DND-41 (cell line): Measurements from ENCODE around the gene MAST4.
A peak's percentile ranks its signal among the peaks of the same experiment; 100 is the strongest.

Experiments used
- ATAC-seq: fragments of 200-7000 bp; cut with Tn5 transposase; 3 replicates; pipeline ENCODE4 v1.9.1; 2021; ENCODE audit warnings: low read depth; ENCODE audit not compliant: insufficient read depth
- DNase-seq: peaks from one replicate; pipeline ENCODE4 v3.0.0-alpha.2; 2020
- H2AFZ ChIP-seq: 2 replicates; pipeline ENCODE4 v1.6.0; 2012; ENCODE audit warnings: low read depth, low read length
- H3K27ac ChIP-seq: 2 replicates; pipeline ENCODE4 v1.5.1; 2012; ENCODE audit warnings: low read length, inconsistent platforms
- H3K27me3 ChIP-seq: fragments of 200-600 bp; sonication (generic); 2 replicates; pipeline ENCODE4 v1.6.0; 2012; ENCODE audit warnings: low read length, mild to moderate bottlenecking, inconsistent platforms; ENCODE audit not compliant: insufficient read depth, poor library complexity
- H3K36me3 ChIP-seq: 2 replicates; pipeline ENCODE4 v1.5.1; 2012; ENCODE audit warnings: low read length, inconsistent platforms; ENCODE audit not compliant: insufficient read depth
- H3K4me1 ChIP-seq: 2 replicates; pipeline ENCODE4 v1.5.1; 2012; ENCODE audit warnings: mild to moderate bottlenecking, low read length; ENCODE audit not compliant: insufficient read depth
- H3K4me2 ChIP-seq: 2 replicates; pipeline ENCODE4 v1.6.0; 2012; ENCODE audit warnings: mild to moderate bottlenecking, moderate library complexity, low read length, inconsistent platforms; ENCODE audit not compliant: insufficient read depth
- H3K4me3 ChIP-seq, 2 experiments: fragments of 200-600 bp in 1 of 2; shearing (Covaris generic) in 1 of 2; 2 replicates each; pipeline ENCODE4 v1.5.1; 2012 to 2016; ENCODE audit warnings: inconsistent platforms in 2 of 2, low read length in 2 of 2, mild to moderate bottlenecking in 2 of 2, low read depth in 1 of 2, moderate library complexity in 1 of 2
- H3K79me2 ChIP-seq: 2 replicates; pipeline ENCODE4 v1.6.0; 2012; ENCODE audit warnings: low read length, inconsistent platforms; ENCODE audit not compliant: insufficient read depth
- H3K9ac ChIP-seq: 2 replicates; pipeline ENCODE4 v1.6.0; 2012; ENCODE audit warnings: low read depth, mild to moderate bottlenecking, inconsistent platforms, low read length, moderate library complexity
- H3K9me3 ChIP-seq: 2 replicates; pipeline ENCODE4 v1.5.1; 2012; ENCODE audit warnings: low read length, moderate library complexity, mild to moderate bottlenecking, inconsistent platforms; ENCODE audit not compliant: insufficient read depth, severe bottlenecking
- H4K20me1 ChIP-seq: 2 replicates; pipeline ENCODE4 v1.6.0; 2012; ENCODE audit warnings: low read length; ENCODE audit not compliant: insufficient read depth
- CTCF ChIP-seq: IDR thresholded peaks from 2 replicates; pipeline ENCODE4 v1.5.1; 2012; ENCODE audit warnings: borderline replicate concordance, low read length, moderate library complexity, mild to moderate bottlenecking; ENCODE audit not compliant: poor library complexity, severe bottlenecking; ENCODE audit errors: extremely low read depth
- EZH2 ChIP-seq: IDR thresholded peaks from 3 replicates; pipeline ENCODE4 v1.6.1; 2012; ENCODE audit warnings: borderline replicate concordance, low read depth, mild to moderate bottlenecking, moderate library complexity, low read length, inconsistent platforms; ENCODE audit not compliant: severe bottlenecking

MAST4 gene

GRCh38 chr5:66967826-66968262, 371.7 kb downstream of the MAST4 start:
- no peak overlapping the region for H3K4me3 ChIP-seq
- H3K4me1 ChIP-seq: no peaks in the 10 kb centered on the region
- H3K27me3 ChIP-seq: no peaks in the 10 kb centered on the region
- ATAC-seq (no peak), DNase-seq (no peak)
- no peak overlapping the region for H3K4me2 ChIP-seq
- H3K27ac ChIP-seq: no peak overlapping the region
- no peak overlapping the region for H3K9ac ChIP-seq
- H4K20me1 ChIP-seq: no peaks in the 10 kb centered on the region
- TF ChIP-seq CTCF: no peak
- TF ChIP-seq EZH2: no peak
- no peak overlapping the region for H2AFZ ChIP-seq
- no peaks in the 10 kb centered on the region for H3K9me3 ChIP-seq
- no peaks in the 10 kb centered on the region for H3K79me2 ChIP-seq
- H3K36me3 ChIP-seq: no peaks in the 10 kb centered on the region

GRCh38 chr5:66969484-66969883, 373.3 kb downstream of the MAST4 start:
- Histone ChIP-seq H3K36me3 (no peaks in the 10 kb centered on the region), H3K9ac (no peak overlapping the region), H3K9me3 (no peaks in the 10 kb centered on the region), H3K4me3 (no peak overlapping the region), H3K79me2 (no peaks in the 10 kb centered on the region), H3K27me3 (no peaks in the 10 kb centered on the region), H3K4me2 (no peak overlapping the region), H3K4me1 (no peaks in the 10 kb centered on the region), H4K20me1 (no peaks in the 10 kb centered on the region), H3K27ac (no peak overlapping the region), H2AFZ (no peak overlapping the region)
- DNase-seq (no peak), ATAC-seq (no peak; the same call in 2 of the 3 replicates)
- TF ChIP-seq CTCF: no peak
- no peak for TF ChIP-seq EZH2

GRCh38 chr5:66969963-66970362, 373.8 kb downstream of the MAST4 start:
- Histone ChIP-seq H3K27ac (no peak overlapping the region), H3K36me3 (no peaks in the 10 kb centered on the region), H3K79me2 (no peaks in the 10 kb centered on the region), H2AFZ (no peak overlapping the region), H3K4me2 (no peak overlapping the region), H3K4me1 (no peaks in the 10 kb centered on the region), H4K20me1 (no peaks in the 10 kb centered on the region), H3K9me3 (no peaks in the 10 kb centered on the region), H3K9ac (no peak overlapping the region), H3K27me3 (no peaks in the 10 kb centered on the region), H3K4me3 (no peak overlapping the region)
- ATAC-seq (peak; percentile 35; the same call in 1 of the 3 replicates), DNase-seq (no peak)
- no peak for TF ChIP-seq EZH2
- TF ChIP-seq CTCF: no peak

- no peaks in the 10 kb centered on the region for H3K9me3 ChIP-seq
- TF ChIP-seq CTCF: no peak
- no peak for TF ChIP-seq EZH2
- H3K4me3 ChIP-seq: no peak overlapping the region
- H3K27me3 ChIP-seq: no peaks in the 10 kb centered on the region
- no peak for ATAC-seq
- H2AFZ ChIP-seq: no peak overlapping the region
- no peak for DNase-seq
- no peaks in the 10 kb centered on the region for H3K4me1 ChIP-seq
- no peak overlapping the region for H3K4me2 ChIP-seq
- no peak overlapping the region for H3K9ac ChIP-seq
- H3K79me2 ChIP-seq: no peaks in the 10 kb centered on the region
- no peaks in the 10 kb centered on the region for H3K36me3 ChIP-seq
- no peaks in the 10 kb centered on the region for H4K20me1 ChIP-seq
- H3K27ac ChIP-seq: no peak overlapping the region
Observed at GRCh38 chr5:66972004-66972403, 375.8 kb downstream of the MAST4 start.
